NCI-H748 (cell line): ENCODE measurements around the gene GXYLT2.
"Not testable (repeated sequence)": the region's sequence is repeated elsewhere in the genome, so short reads cannot be mapped to it uniquely, and the experiment has no call there.

Source experiments
- DNase-seq: peaks from one replicate; lab custom pipeline; 2025; ENCODE audit not compliant: unreplicated experiment; lab: John Stamatoyannopoulos, UW

GXYLT2 gene

DNA sequence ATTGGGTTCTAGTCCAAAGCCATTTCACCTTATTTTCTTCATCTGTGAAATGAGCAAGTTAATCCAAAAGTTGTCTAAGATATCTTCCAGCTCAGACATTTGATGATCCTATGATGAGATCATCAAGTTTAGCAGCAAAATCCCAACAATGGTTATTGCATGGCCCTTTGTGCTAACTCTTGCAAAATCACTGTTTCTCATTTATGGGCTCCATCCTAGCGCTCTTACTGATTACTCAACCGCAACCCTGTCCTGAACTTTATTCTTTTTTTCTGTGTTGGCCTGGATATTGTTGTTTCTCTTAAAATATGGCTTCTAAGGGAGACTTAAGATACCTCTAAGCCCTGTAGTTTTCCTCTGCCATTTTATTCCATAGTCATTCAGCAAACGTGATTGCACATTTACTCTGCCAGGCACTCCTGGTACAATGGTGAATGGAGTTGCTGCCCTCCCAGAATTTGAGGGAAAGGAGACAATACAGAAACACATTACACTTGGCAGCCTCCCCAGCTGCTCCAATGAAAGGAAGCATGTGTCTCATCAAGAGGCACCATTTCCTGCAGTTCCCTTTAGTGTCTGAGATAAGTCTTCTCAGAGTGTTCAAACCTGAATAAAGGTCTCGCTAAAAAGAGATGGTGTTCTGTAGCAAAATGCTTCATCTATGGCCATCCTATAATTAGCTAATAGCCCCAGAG is 4.4 kb downstream of the GXYLT2 start:
- peak; percentile 31 for DNase-seq

GRCh38 chr3:72892870-72893269 is 5.0 kb downstream of the GXYLT2 start:
- peak; percentile 18 for DNase-seq

- DNase-seq: no peak
These were observed 7.2 kb downstream of the GXYLT2 start for GRCh38 chr3:72894976-72895552.

DNA sequence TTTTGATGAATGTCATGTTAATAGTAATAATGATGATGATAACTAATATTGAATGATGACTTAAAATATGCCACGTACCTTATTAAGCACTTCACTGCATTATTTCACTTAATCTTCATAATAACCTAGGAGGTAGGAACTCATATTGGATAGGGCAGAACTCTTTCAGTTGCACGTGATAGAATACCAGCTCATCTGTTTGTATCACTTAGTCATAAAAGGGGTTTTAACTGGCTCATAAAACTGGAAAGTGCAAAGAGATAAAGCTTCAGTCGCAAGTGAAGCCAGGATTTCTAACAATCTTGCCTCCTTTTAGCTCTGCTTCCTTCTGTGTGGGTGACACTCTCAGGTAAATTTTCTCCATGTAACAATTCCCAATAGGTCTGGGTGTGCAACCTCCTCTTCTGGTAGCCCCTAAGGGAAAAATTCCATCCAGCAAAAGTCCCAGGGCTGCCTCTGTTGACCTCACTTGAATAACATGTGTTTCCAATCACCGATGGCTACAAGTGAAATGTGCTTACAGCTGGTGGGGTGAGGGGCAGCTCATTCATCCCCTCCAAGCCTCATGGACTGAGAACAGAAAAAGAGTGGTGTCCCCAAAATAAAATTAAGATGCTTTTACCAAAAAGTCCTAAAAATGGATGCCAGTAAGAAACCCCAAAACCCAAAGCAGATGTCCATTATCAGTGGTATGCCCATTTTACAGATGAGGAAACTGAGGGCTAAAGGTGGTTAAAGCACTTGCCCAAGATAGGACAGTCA is 9.3 kb downstream of the GXYLT2 start:
- no peak for DNase-seq

DNA sequence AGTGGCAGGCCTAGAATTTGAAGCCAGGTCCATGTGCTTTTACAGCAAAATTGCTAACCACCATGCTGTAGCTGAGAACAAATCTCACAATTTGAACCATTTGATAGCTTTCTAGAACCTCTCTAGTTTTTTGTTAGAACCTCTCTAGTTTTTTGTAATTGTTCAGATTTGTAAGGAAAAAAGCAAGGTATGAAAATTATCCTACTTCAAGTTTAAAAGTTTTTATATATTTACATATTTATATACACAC is 9.8 kb downstream of the GXYLT2 start:
- no peak for DNase-seq

DNA sequence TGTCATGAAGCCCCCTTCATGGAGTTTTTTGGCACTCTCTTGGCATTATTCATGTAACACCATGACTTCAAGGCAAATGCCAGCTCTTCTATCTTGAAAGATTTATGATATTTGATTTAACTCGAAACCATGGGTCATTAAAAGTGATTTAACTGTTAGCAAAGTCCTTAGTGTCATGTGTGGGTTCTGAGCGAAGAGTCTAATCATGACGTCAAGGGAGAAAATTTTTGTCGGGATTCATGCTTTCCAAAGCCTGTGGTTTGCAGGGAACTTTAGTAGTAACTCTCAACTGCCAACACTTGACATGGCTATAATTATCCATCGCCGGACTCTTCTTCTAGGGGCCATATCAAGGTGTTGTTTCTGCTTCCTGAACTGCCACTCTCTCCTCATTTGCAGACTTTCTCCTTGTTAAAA is 11.5 kb downstream of the GXYLT2 start:
- no peak for DNase-seq

DNA sequence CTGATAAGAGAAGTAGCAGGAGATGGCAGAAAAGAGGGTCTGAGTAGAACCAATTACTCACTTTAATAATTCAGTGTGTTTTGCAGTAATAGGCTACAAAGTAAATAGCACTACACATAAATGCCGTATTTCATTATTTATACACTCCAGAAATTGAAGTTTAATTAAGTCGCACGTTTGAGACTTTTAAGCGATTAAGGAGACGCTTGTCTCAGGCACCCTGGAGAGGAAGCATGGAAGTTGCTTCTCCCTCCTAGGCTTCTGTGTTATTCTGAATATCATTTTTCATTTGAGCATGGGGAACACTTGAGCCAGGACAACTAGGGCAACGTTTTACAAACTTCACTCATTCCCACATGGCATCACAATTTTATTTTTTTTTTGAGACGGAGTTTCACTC is 12.2 kb downstream of the GXYLT2 start:
- no peak for DNase-seq

GRCh38 chr3:72901840-72902239 is 14.0 kb downstream of the GXYLT2 start:
- no peak for DNase-seq

DNA sequence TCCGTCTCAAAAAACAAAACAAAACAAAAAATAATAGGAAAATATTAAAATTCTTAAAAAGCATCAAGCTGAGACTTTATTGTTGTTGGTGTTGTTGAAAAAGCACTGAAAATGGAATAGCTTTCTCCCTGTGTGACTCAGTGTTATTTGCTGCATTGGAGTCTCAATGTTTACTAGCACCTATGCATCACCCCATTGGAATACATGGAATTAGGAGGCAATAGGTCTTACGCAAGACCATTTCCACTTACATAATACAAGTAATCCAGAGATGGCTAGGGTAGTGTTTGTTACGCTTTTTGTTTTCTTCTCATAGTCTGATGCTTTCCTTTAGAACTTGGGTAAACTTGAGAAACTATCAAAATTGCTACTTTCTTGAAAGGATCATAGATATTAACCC is 15.2 kb downstream of the GXYLT2 start:
- DNase-seq: no peak

DNA sequence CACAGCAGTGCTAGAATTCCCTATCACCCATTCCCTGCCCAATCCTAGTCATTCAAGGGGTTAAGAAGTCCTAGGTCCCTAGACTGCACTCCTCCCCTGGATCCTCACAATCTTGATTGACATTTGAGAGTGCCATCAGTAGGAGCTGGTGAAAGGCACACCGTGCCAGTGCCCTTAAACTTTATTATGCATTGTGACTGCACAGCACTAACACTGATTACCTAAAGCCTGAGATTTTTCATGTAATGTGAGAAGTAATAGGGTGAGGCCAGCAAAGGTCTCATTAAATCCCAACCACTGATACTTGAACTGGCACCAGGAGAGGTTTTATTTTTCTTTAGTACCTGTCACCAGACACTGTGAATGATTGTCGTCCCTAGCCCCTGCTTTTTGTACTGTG is 16.3 kb downstream of the GXYLT2 start:
- DNase-seq: peak; percentile 20

- no peak for DNase-seq
These were observed 18.3 kb downstream of the GXYLT2 start for GRCh38 chr3:72906154-72906553.

DNA sequence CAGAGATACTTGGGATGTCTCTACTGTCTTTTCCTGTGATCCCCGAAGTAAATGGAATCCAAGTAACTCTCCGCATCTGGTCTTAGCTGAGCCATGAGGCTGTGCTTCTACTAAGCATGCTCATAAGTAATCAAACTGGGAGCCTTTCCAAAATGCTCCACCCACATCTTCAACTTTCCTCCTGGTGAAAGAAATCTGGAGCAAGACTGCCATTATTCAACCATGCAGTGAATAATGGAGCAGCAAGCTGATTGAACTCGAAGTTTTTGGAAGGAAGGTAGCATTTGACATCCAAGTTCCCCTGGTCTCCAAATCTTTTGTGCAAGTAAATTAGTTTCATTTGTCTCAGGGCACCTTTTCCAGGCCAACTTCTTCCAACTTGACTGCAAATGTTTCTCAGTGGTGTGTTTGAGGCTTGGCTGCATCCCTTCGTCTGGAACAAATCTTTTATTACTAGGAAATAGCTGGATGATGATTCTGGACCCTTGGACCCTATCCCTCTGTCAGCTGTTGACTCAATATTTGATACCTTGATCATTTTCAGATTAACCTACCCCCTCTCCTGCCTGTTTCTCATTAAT is 19.4 kb downstream of the GXYLT2 start:
- no peak for DNase-seq

DNA sequence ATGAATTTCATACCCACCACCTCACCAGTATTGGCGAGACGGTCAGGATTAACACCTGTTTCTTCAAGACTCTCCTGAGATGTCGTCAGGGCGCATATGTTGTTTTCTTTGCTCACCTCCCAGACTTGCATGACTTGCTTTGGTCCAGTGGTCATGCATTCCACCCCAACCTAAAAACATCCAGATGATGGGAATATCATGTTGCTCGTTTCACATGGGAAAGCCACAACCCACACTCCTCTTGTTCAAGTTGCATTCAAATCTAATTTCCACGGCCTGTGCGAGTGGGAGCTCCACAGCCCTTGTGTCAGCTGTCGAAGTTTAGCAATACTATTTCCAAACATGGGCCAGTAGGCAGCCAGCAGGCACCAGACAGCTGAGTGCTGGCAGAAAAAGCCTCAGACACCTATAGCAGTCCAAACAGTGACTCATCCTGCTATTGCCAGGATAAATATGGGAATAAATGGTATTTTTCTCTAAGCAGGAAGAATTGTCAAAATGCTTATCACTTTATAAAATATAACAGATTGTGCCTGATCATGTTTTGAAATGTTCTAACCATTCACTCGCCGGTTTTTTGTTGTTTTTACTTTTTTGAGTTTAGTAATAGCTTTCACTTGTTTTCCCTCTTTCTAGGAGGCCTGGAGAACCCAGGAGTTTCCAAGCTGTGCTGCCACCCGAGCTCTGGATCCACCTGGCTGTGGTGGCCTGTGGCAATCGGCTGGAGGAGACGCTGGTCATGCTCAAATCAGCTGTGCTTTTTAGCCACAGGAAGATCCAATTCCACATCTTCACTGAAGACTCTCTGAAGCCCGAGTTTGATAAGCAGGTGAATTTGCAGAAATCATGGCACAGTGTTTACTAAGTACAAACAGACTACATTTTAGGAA is 20.1 kb downstream of the GXYLT2 start:
- DNase-seq: no peak

- DNase-seq: no peak
These were observed 21.7 kb downstream of the GXYLT2 start for GRCh38 chr3:72909591-72909990.

GRCh38 chr3:72912532-72912931 is 24.7 kb downstream of the GXYLT2 start:
- DNase-seq: no peak

DNA sequence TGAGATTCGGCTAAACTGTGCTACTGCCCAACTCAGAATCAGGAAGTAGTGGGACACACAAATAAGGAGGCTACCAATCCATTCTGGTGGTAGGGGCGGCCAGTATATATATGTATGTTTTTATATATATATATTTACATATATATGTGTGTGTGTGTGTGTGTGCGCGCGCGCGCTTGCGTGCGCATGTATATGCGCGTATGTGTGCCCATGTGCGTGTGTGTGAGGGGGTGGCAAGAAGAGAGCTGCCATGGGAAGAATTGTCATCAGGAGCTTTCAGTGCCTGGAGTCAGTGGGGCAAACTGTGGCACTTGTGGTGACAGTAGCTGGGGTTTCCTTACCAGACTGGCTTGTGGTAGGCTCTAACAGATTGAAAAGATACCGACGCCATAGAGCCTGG is 26.5 kb downstream of the GXYLT2 start:
- DNase-seq: no peak

GRCh38 chr3:72916250-72916649 is 28.4 kb downstream of the GXYLT2 start:
- no peak for DNase-seq

DNA sequence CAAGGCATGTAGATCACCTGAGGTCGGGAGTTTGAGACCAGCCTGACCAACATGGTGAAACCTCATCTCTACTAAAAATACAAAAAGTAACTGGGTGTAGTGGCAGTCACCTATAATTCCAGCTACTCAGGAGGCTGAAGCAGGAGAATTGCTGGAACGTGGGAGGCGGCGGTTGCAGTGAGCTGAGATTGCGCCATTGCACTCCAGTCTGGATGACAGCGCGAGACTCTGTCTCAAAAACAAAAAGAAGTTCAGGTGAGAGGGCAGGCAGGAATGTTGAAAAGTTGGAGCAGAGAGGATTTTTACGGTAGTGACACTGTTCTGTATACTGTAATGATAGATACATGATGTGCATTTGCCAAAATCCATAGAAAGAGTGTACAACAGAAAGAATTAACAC is 31.7 kb downstream of the GXYLT2 start:
- no peak for DNase-seq

DNA sequence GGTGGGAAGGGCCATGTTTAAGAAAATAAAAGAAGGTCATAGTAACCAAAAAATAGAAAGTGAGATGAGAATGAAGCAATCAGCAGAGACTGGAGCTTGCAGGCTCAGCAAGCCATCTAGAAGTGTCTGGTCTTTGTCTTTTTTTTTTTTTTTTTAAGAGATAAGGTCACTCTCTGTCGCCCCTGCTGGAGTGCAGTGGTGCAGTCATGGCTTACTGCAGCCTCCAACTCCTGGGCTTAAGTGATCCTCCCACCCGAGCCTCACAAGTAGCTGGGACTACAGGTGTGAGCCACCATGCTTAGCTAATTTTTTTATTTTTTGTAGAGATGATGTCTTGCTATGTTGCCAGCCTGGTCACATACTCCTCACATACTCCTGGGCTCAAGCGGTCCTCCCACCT is 36.2 kb downstream of the GXYLT2 start:
- DNase-seq: no peak

- not testable (repeated sequence) for DNase-seq
These were observed 41.2 kb downstream of the GXYLT2 start for GRCh38 chr3:72928781-72929735.
